Measurements from ENCODE around the gene MYL5. TPM values are rescaled to one million over a fixed set of nuclear protein-coding genes. Genes with fewer than 3 reads are reported as not detected.

MYL5 gene
- total and polyA plus RNA-seq, 2 of the 4 experiments (the other 2 are of a cell fraction): 9.1 to 16.0 TPM

- H3K14ac ChIP-seq (replicated peaks; ENCODE audit: low read depth, low read length): no peak overlapping the region
- H2AFZ ChIP-seq (replicated peaks; ENCODE audit: low read length, poor library complexity): peak overlapping the region; percentile 84
- peak overlapping the region; percentile 68 for H2AK5ac ChIP-seq (ENCODE audit: low read depth, low read length)
- H3K36me3 ChIP-seq (ENCODE audit: control insufficient read depth, insufficient read depth, low read length): no peaks in the 10 kb centered on the region
- H3K18ac ChIP-seq (ENCODE audit: low read depth, low read length): no peak overlapping the region
- peak overlapping the region; percentile 1; the same call in 1 of the 2 replicates for H3K4ac ChIP-seq (ENCODE audit: low read depth, low read length)
- peaks cover 0 to 4% of the 10 kb centered on the region in 2 experiments; a peak in 1 of 4 replicates for H3K79me1 ChIP-seq (ENCODE audit: low read depth in 1 of 2, low read length in 2 of 2)
- peaks cover 9% of the 10 kb centered on the region for H3K9me1 ChIP-seq (ENCODE audit: insufficient read depth, low read length)
- WGBS, 2 experiments (ENCODE audit: extremely low coverage in 2 of 2, insufficient read length in 1 of 2): 95% methylated on average over 18 of the region's 31 CpGs; no CpG with 5 or more reads in 1 of the 2 experiments
- H2BK15ac ChIP-seq (ENCODE audit: low read depth, low read length): no peak overlapping the region
- H4K8ac ChIP-seq (ENCODE audit: low read depth in 2 of 2, low read length in 2 of 2): no peak overlapping the region
- no peak overlapping the region for H3K4me3 ChIP-seq (ENCODE audit: insufficient read depth, low read depth, low read length)
- no peak overlapping the region for H3K9ac ChIP-seq (ENCODE audit: low read depth, low read length)
- BruUV-seq (replicated peaks): no TSS peak
- DNase-seq (no peak), ATAC-seq (ENCODE audit: low read depth) (no peak)
- H4K91ac ChIP-seq (ENCODE audit: insufficient read depth, low read depth, low read length): no peak overlapping the region
- CTCF ChIA-PET: no interaction called here
- peaks cover 12% of the 10 kb centered on the region for H3K4me1 ChIP-seq (ENCODE audit: control insufficient read depth, insufficient read depth, low read length)
- POLR2A ChIA-PET (ENCODE audit: unreplicated experiment): interaction anchor here (0.9 kb wide), 1 partner anchor 12 kb away, joined by 3 read pairs; no protein-coding TSS in a partner anchor
- peaks cover 2% of the 10 kb centered on the region; the same call in 1 of the 2 replicates for H3K27me3 ChIP-seq (ENCODE audit: control insufficient read depth, insufficient read depth, low read length)
- no peak overlapping the region for H4K5ac ChIP-seq (ENCODE audit: low read depth, low read length)
- in situ Hi-C loops (cut with MboI; ENCODE audit: low sequenced_read_pairs): no loop called here
- H4K20me1 ChIP-seq (ENCODE audit: insufficient read depth, low read length): no peaks in the 10 kb centered on the region
- no peak overlapping the region for H2BK120ac ChIP-seq (ENCODE audit: low read depth, low read length)
- H2BK20ac ChIP-seq (ENCODE audit: low read depth, low read length): no peak overlapping the region
- peak overlapping the region; percentile 85 for H2AK9ac ChIP-seq (replicated peaks; ENCODE audit: low read depth, low read length, poor library complexity)
- H3K56ac ChIP-seq (ENCODE audit: extremely low read depth, insufficient read depth, low read length): no peak overlapping the region
- no peaks in the 10 kb centered on the region for H3K9me3 ChIP-seq (ENCODE audit: control insufficient read depth, insufficient read depth, low read length)
- H3K27ac ChIP-seq (ENCODE audit: insufficient read depth, low read length): no peak overlapping the region
- H3K4me2 ChIP-seq (ENCODE audit: low read depth, low read length): no peak overlapping the region
- intact Hi-C loops (cut with micrococcal nuclease): no loop called here
- TF ChIP-seq RAD21 (IDR thresholded peaks at IDR 0.05; ENCODE audit: low read length) (no peak), CHD1 (IDR thresholded peaks at IDR 0.05; ENCODE audit: low read depth, low read length) (no peak), NFE2L2 (IDR thresholded peaks at IDR 0.05; ENCODE audit: low read depth, low read length) (no peak), FOS (IDR thresholded peaks at IDR 0.05; ENCODE audit: low read depth, low read length) (no peak), CTCF (conservative IDR thresholded peaks at IDR 0.05; ENCODE audit: low read depth, low read length) (no peak)
- dilution Hi-C loops (cut with HindIII; ENCODE audit: low sequenced_read_pairs, unreplicated experiment): no loop called here
- no peak overlapping the region for H3K23ac ChIP-seq (ENCODE audit: low read depth, low read length)
- H2BK5ac ChIP-seq (ENCODE audit: low read depth, low read length, poor library complexity, severe bottlenecking): no peak overlapping the region
Observed at GRCh38 chr4:686413-687040, 12.2 kb downstream of the MYL5 start.

Measured in IMR-90 (cell line).